ENCODE data around the gene EVX1. TPM values are rescaled to one million over a fixed set of nuclear protein-coding genes. Genes with fewer than 3 reads are reported as not detected.

The EVX1 gene
- polyA plus RNA-seq, 1 donor (not counting 4 experiments of a cell fraction or from before 2014, with no cell fraction given): not detected

DNA sequence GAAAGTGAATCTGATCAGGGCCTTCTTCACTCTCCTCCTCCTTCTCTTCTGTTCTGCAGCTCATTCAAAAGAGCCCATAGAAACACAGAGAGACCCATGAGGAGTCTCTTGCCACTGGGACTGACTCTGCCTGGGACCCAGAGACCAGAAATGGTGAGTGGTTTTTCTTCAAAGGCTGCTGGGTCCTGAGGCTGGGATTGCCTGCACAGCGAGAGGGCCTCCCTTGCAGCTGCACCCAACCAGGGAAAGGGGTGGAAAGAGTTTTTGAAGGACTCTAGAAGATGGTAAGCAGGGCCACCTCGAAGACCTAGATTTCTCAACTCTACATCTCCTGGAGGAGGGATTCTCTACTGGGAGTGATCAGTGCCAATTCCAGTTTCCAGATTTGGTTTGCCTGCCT is 27.2 kb upstream of the EVX1 start:
- DNase-seq (ENCODE audit: low read depth, low spot score) (no peak), FAIRE-seq (no peak)
- no peaks in the 10 kb centered on the region for H3K9me3 ChIP-seq (ENCODE audit: control insufficient read depth, low read depth, low read length)
- no peak overlapping the region for H3K27ac ChIP-seq (ENCODE audit: control insufficient read depth, insufficient read depth, low read length)
- no peaks in the 10 kb centered on the region for H3K36me3 ChIP-seq (ENCODE audit: control insufficient read depth in 2 of 2, extremely low read depth in 1 of 2, insufficient read depth in 2 of 2, low read length in 2 of 2)
- no peak overlapping the region for H3K4me3 ChIP-seq (ENCODE audit: control insufficient read depth in 2 of 3, extremely low read depth in 1 of 3, insufficient read depth in 2 of 3, low read depth in 1 of 3, low read length in 3 of 3)
- H3K9ac ChIP-seq (ENCODE audit: control insufficient read depth, extremely low read depth, insufficient read depth, low read length): no peak overlapping the region
- dilution Hi-C loops (cut with MboI; ENCODE audit: extremely low pct_ligation_motif_present, low sequenced_read_pairs): loop anchor here (25.0 kb wide), 1 partner anchor 372 kb away; no protein-coding TSS in a partner anchor
- H3K9me1 ChIP-seq (ENCODE audit: control insufficient read depth, extremely low read depth, insufficient read depth, low read length): no peaks in the 10 kb centered on the region
- peaks cover 5% of the 10 kb centered on the region for H4K20me1 ChIP-seq (ENCODE audit: control insufficient read depth, extremely low read depth, insufficient read depth, low read length)
- peaks cover 5% of the 10 kb centered on the region for H3K4me1 ChIP-seq (ENCODE audit: control insufficient read depth, extremely low read depth, insufficient read depth, low read length)
- TF ChIP-seq, protein P1, sequence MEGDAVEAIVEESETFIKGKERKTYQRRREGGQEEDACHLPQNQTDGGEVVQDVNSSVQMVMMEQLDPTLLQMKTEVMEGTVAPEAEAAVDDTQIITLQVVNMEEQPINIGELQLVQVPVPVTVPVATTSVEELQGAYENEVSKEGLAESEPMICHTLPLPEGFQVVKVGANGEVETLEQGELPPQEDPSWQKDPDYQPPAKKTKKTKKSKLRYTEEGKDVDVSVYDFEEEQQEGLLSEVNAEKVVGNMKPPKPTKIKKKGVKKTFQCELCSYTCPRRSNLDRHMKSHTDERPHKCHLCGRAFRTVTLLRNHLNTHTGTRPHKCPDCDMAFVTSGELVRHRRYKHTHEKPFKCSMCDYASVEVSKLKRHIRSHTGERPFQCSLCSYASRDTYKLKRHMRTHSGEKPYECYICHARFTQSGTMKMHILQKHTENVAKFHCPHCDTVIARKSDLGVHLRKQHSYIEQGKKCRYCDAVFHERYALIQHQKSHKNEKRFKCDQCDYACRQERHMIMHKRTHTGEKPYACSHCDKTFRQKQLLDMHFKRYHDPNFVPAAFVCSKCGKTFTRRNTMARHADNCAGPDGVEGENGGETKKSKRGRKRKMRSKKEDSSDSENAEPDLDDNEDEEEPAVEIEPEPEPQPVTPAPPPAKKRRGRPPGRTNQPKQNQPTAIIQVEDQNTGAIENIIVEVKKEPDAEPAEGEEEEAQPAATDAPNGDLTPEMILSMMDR (optimal IDR thresholded peaks at IDR 0.05 in 1 of 3, IDR thresholded peaks at IDR 0.05 in 1 of 3, conservative IDR thresholded peaks at IDR 0.05 in 1 of 3; ENCODE audit: extremely low read depth in 1 of 3, insufficient read depth in 2 of 3, low read length in 3 of 3): no peak
- TF ChIP-seq EZH2 (IDR thresholded peaks at IDR 0.05; ENCODE audit: low read length): no peak
- peaks cover 79% of the 10 kb centered on the region for H3K27me3 ChIP-seq (ENCODE audit: control insufficient read depth, extremely low read depth, insufficient read depth, low read length)
- H3K79me2 ChIP-seq (ENCODE audit: control insufficient read depth, insufficient read depth, low read length): no peaks in the 10 kb centered on the region
- H2AFZ ChIP-seq (ENCODE audit: control insufficient read depth, low read length): no peak overlapping the region
- no peak overlapping the region for H3K4me2 ChIP-seq (ENCODE audit: control insufficient read depth, extremely low read depth, insufficient read depth, low read depth, low read length)

DNA sequence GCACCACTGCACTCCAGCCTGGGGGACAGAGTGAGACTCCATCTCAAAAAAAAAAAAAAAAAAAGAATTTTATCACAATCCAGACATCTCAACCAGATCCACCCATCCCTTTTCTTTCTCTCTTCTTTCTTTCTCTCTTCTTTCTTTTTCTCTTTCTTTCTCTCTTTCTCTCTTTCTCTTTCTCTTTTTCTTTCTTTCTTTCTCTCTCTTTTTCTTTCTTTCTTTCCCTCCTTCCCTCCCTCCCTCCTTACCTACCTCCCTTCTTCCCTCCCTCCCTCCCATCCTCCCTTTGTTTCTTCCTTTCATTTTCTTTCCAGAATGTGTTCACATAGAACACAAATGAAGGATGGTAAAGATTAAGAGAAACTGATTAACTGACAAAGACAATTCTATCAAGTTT is 24.7 kb upstream of the EVX1 start:
- Histone ChIP-seq H3K4me3 (ENCODE audit: control insufficient read depth in 2 of 3, extremely low read depth in 1 of 3, insufficient read depth in 2 of 3, low read depth in 1 of 3, low read length in 3 of 3) (no peak overlapping the region), H3K79me2 (ENCODE audit: control insufficient read depth, insufficient read depth, low read length) (no peaks in the 10 kb centered on the region), H3K4me1 (ENCODE audit: control insufficient read depth, extremely low read depth, insufficient read depth, low read length) (no peaks in the 10 kb centered on the region), H3K36me3 (ENCODE audit: control insufficient read depth in 2 of 2, extremely low read depth in 1 of 2, insufficient read depth in 2 of 2, low read length in 2 of 2) (no peaks in the 10 kb centered on the region), H3K4me2 (ENCODE audit: control insufficient read depth, extremely low read depth, insufficient read depth, low read depth, low read length) (no peak overlapping the region), H3K9ac (ENCODE audit: control insufficient read depth, extremely low read depth, insufficient read depth, low read length) (no peak overlapping the region), H4K20me1 (ENCODE audit: control insufficient read depth, extremely low read depth, insufficient read depth, low read length) (no peaks in the 10 kb centered on the region), H3K9me1 (ENCODE audit: control insufficient read depth, extremely low read depth, insufficient read depth, low read length) (no peaks in the 10 kb centered on the region), H3K9me3 (ENCODE audit: control insufficient read depth, low read depth, low read length) (no peaks in the 10 kb centered on the region), H3K27me3 (ENCODE audit: control insufficient read depth, extremely low read depth, insufficient read depth, low read length) (peaks cover 76% of the 10 kb centered on the region), H3K27ac (ENCODE audit: control insufficient read depth, insufficient read depth, low read length) (no peak overlapping the region), H2AFZ (ENCODE audit: control insufficient read depth, low read length) (no peak overlapping the region)
- DNase-seq (ENCODE audit: low read depth, low spot score) (no peak), FAIRE-seq (no peak)
- TF ChIP-seq, protein P1 (optimal IDR thresholded peaks at IDR 0.05 in 1 of 3, IDR thresholded peaks at IDR 0.05 in 1 of 3, conservative IDR thresholded peaks at IDR 0.05 in 1 of 3; ENCODE audit: extremely low read depth in 1 of 3, insufficient read depth in 2 of 3, low read length in 3 of 3): no peak
- no peak for TF ChIP-seq EZH2 (IDR thresholded peaks at IDR 0.05; ENCODE audit: low read length)
- dilution Hi-C loops (cut with MboI; ENCODE audit: extremely low pct_ligation_motif_present, low sequenced_read_pairs): loop anchor here (25.0 kb wide), 1 partner anchor 369 kb away; no protein-coding TSS in a partner anchor

Data from keratinocyte (primary cell).